HUDEP-2 (cell line): Measurements from ENCODE around the gene ROM1.
"Not testable (repeated sequence)": the region's sequence is repeated elsewhere in the genome, so short reads cannot be mapped to it uniquely, and the experiment has no call there.

ENCODE experiments used
- DNase-seq, 76 experiments: peaks; one replicate each; lab custom pipeline; 2025; ENCODE audit not compliant: unreplicated experiment in 76 of 76; lab: John Stamatoyannopoulos, UW

Gene ROM1

GRCh38 chr11:62581735-62582134 is 31.3 kb upstream of the ROM1 start:
- not testable (repeated sequence) for DNase-seq

DNA sequence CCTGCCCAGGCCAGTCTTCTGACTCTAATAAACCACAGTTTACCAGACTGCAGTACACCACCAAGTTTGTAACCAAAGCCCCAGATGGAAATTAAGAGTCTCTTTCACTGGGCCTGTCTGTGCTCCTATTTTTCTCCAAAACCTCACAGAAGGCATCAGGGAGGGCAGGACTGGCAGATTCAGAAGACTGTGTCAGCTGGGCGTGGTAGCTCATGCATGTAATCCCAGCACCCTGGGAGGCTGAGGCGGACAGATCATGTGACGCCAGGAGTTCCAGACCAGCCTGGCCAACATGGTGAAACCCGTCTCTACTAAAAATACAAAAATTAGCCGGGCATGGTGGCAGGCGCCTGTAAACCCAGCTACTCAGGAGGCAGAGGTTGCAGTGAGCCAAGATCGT is 27.7 kb upstream of the ROM1 start:
- not testable (repeated sequence) for DNase-seq

- peak in 19 of 76 experiments; percentile 1 to 48 (median 16) for DNase-seq
These were observed 24.0 kb upstream of the ROM1 start for GRCh38 chr11:62588966-62589637.

DNA sequence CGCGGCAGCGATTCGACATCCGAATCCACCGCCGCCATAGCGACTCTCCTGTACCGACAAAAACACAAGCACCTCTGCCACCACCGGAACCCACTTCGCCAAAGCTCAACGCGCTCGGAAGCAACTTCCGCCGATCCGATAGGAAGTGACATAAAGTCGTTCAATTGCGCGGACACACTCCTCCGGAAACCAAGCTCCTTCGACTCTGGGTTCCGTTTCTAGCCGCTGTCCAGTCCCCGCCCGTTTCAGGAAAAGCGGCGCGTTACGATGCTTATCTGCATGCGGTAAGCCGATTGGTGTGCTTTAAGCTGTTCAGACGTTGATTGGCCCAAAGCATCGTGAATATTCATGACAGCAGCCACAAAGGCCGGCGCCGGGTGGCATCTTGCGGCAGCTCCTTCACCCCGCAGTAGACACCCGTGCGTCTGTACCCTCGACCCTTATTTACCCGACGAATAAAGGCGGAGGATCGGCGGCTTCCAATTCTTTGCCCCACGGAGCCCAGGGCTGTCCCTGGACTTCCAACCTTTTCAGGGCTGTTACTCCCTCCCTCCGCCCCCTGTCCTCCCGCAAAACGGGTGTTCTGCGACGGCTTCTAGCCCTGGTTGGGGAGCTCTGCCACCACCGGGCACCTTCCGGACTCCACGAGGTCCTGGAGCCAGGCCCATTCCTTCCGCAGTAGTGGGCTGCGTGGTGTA is 21.5 kb upstream of the ROM1 start, which contains the start of gene TUT1:
Gene TUT1, minus strand, starts transcription at position 76 of the 698 bp plus-strand sequence. Its CDS starts 38 bp downstream, at position 38.
- DNase-seq = peak in 75 of 76 experiments; percentile 79 to 99 (median 96)

- DNase-seq = peak in 39 of 76 experiments; percentile 14 to 70 (median 53)
These were observed 20.8 kb upstream of the ROM1 start for GRCh38 chr11:62592146-62592815.

- no peak for DNase-seq
These were observed 20.1 kb upstream of the ROM1 start for GRCh38 chr11:62592989-62593421.

- DNase-seq = peak in 70 of 76 experiments; percentile 23 to 87 (median 70)
These were observed 19.5 kb upstream of the ROM1 start for GRCh38 chr11:62593434-62594044.

DNA sequence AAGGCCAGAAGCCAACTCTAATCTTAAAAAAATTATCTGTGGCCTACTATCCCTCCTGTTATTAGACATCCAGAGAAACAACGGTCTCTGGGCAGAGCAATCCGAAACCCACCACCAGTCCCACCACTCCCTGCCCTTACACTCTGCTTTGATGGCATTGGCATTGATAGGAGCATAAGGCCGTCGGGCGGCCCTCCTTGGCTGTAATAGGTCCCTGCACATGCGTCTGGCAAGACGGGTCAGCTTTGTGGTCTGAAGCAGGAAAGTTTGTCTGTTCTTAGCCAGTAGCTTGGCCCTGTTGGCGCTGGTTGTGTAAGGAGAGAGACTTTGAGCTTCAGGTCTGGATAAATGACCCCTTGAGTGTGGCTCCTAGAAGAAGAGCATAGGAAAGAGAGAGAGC is 17.9 kb upstream of the ROM1 start:
- DNase-seq = no peak

- DNase-seq = peak in 75 of 76 experiments; percentile 23 to 99 (median 97)
These were observed 13.9 kb upstream of the ROM1 start for GRCh38 chr11:62599069-62599696.

GRCh38 chr11:62599901-62600300 is 13.2 kb upstream of the ROM1 start:
- peak in 6 of 76 experiments; percentile 14 to 32 (median 20) for DNase-seq

DNA sequence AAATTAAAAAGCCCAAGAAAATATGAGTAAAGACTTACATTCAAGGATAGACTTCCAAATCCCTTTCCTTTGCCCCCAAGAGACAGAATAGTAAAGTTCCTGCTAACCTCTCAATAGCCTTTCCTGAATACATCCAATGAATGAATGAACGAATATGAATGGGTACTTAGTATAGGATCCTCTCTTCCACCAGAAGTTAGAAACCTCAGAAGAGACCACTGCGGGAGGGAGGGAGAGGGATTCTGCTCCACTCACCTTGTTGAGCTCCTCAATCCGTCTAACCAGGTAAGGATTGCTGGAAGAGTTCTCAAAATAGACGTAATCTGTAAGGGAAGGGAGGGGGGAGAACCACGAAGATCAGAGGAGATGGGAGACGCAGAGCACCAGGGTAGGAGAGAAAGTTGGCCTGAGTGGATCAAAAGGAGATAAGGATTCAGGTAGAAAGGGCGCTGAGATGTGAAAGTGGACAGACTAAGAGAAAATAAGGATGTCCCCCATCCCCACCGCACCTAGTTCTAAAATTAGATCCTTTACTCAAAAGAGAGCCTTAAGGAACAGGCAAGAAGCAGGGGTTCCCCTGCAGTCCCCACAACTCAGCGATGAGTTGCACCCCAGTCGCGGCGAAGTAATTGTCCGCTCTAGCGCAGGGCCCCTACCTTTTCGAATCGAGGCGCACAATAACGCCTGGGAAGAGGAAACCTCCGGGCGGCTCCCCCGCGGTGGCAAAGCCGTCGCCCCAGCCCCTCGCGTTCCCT is 12.5 kb upstream of the ROM1 start:
- peak in 4 of 76 experiments; percentile 8 to 41 (median 22) for DNase-seq

DNA sequence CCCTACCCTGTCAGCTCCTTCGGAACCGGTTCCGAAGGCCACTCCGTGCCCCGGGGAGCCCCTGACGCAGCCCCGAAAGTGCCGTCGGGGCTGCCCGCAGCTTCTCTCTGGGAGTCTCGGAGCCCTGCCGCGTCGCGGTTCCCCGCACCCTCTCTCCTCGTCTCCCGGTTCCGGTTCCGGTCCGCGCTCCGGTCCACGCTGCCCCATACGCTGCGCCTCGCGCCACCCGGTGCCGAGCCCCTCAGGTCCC is 12.0 kb upstream of the ROM1 start:
- DNase-seq = peak in 20 of 76 experiments; percentile 11 to 54 (median 27)

- DNase-seq = peak in 75 of 76 experiments; percentile 77 to 99 (median 98)
These were observed 11.5 kb upstream of the ROM1 start, which contains the start of gene MTA2 for GRCh38 chr11:62601372-62602140. MTA2 (minus strand) TSS chr11:62601865; CDS start chr11:62601450, 415 bp downstream.

DNA sequence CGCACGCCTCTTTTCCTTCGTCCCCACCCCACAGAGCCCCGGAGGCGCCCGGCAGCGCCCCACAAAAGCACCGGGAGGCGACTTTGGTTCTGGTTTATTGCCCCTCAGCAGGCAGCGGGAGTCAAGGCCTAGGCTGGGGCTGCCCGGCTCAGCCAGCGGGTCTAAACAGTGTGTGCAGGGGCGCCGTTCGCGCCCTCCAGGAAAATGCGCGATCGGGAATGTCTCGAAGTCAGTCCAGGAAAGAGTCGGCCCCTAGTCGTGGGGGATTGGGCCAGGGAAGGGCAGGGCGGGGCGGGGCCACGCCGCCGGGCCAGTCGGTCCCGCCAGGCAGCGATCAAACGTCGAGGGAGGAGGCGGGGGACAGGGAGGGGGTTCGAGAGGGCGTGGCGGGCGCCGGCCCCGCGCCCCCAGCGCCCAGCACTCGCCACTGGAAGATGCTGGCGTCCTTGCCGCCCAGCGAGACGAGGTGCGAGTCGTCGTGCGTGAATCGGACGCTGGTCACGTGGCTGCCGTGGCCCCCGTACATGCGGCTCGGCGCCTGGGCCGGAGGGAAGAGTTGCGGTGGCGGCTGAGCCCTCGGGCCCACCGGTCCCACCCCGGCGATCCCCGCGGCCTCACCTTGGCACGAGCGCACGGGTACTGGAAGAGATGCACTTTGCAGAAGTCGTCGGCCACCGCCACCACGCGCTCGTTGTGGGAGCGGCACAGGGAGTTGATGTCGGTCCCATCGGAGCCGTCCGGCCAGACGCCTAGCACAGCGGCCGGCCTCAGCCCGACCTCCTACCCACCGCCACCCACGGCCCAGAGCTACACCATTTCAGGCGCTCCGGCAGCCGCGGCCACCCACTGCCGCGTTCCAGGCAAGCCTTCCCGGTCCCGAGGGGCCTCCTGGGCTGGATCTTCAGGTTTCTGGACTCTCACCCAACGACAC is 10.7 kb upstream of the ROM1 start:
- peak in 65 of 76 experiments; percentile 13 to 84 (median 58) for DNase-seq

- DNase-seq = no peak
These were observed 10.0 kb upstream of the ROM1 start for GRCh38 chr11:62603072-62603408.

DNA sequence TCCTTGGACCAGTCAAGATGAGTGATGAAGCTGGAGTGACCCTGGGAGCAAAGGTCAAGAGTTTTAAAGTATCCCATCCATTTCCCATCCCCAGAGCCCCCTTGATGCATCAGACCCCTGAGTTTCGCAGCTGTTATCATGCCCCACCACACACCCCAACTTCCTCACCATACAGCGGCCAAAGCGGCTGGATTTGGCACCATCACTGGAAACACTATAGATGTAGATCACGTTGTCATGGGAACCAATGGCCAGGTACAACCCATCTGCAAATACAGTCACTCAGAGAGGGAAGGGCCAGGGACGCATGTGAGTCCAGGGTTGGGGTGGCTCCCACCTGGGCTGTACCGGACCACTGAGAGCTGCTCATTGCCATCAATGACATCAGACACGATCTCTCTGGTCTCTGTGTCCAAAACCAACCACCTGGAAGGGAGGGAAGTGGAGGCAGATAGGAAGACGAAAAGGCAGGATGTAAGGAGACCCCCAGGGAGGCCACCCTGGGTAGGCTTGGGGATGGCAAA is 9.2 kb upstream of the ROM1 start:
- DNase-seq = peak in 7 of 76 experiments; percentile 10 to 40 (median 25)

- no peak for DNase-seq
These were observed 8.5 kb upstream of the ROM1 start for GRCh38 chr11:62604460-62605120.
